ENCODE measurements around the gene ZZZ3. TPM values are rescaled to one million over a fixed set of nuclear protein-coding genes. Genes with fewer than 3 reads are reported as not detected.
A peak's percentile ranks its signal among the peaks of the same experiment; 100 is the strongest.
"Not testable (repeated sequence)": the region's sequence is repeated elsewhere in the genome, so short reads cannot be mapped to it uniquely, and the experiment has no call there.

The ZZZ3 gene
- 10 to 100 TPM; 61.0 to 68.8 (median 66.1) TPM for polyA plus RNA-seq (ENCODE audit: insufficient read length in 4 of 4)

DNA sequence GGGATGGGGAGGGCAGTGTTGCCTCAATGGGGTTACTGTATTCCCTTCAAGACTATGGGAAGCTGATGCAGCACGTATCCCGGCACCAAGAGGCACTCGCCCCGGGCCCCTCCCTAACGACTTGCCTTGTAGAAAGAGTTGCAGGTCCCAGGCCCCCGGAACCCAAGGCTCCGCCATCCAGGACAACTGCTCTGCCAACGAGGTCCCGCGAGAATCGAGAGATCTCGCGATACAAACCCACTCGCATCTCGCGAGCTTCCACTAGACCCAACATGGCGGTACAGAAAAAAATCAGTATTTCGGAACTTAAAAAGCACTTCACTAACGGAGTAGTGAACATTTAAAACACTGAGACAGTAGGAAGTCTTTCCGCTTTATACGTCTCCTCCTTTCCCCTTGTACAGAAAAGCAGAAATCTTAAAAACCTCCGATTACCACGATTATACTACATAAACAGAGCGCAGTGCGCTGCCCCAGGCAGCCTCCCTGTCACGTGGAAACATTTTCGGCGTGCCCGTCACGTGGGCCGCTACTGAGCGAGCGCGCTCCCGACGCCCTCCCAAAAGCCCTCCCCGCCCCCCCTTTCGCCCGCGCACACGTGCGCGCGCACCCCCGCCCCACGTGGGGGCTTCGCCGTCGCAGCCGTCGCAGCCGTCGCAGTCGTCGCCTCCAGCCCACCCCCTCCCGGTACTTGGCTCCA is at the start of gene ZZZ3:
Gene ZZZ3, minus strand, starts transcription at position 199 of the 700 bp plus-strand sequence. CDS start 49,304 bp downstream, outside the sequence.
- peak; percentile 92 to 99 (median 96) for DNase-seq (ENCODE audit: low read depth in 4 of 4, low spot score in 2 of 4)

DNA sequence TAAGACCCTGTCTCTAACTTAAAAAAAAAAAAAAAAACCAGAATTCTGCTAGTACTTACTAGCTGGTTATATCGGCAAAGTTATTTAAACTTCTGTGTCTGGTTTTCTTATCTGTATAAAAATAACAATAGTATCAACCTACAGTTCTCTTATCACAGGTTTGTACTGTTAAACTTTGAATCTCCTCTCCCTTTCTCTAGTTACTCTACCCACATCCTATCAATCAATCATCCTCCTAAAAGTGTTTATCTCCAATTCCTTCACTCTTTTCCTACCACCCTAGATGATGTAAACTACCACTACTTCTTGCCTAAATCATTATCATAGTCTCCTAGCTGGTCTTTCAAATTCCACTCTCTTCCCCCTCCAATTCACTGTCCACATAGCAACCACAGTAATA is 49.6 kb upstream of the ZZZ3 start:
- no peak for DNase-seq (ENCODE audit: low read depth in 4 of 4, low spot score in 2 of 4)

DNA sequence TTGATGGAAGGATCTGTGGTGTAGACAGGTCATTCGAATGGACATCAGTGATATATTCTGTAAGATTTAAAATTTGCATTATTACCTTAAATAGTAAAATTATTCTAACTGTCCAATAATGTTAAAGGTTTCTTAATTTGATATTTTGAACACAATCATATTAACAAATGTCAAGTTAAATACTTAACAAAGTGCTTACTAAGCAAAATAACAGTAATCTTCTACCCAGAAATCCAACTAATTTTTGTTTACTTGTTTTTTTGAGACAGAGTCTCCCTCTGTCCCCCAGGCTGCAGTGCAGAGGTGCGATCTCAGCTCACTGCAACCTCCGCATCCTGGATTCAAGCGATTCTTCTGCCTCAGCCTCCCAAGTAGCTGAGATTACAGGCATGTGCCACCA is 43.2 kb upstream of the ZZZ3 start:
- no peak for DNase-seq (ENCODE audit: low read depth in 4 of 4, low spot score in 2 of 4)

DNA sequence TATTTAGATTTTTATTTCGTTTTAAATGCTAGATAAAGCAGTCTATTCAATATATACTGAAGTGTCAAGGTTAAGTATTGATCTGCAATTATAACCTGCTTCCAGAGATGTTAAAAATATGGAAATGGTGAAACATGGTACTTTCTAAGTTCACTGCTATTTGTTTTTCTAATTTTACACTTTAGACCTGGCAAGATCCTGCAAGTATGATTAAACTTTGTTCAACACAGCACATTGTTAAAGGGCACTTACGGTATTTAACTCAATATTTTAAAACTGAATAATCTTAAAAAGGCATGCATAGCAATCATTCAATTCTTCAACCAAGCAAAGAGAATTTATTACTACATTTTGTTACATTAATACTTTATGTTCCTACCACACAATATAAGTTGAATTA is 35.7 kb upstream of the ZZZ3 start:
- no peak for DNase-seq (ENCODE audit: low read depth in 4 of 4, low spot score in 2 of 4)

DNA sequence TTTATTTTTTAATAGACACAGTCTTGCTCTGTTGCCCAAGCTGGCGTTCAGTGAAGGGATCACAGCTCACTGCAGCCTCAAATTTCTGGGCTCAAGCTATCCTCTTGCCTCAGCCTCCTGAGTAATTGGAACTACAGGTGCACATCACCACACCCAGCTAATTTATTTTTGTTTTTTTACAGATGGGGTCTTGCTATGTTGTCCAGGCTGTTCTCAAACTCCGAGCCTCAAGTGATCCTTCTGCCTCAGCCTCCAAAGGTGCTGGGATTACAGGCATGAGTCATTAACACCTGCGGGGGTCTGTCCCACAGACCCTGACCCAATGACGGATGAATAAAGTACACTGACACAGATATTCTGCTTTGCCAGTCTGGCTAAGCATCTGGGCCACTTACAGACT is 33.6 kb upstream of the ZZZ3 start:
- no peak for DNase-seq (ENCODE audit: low read depth in 4 of 4, low spot score in 2 of 4)

DNA sequence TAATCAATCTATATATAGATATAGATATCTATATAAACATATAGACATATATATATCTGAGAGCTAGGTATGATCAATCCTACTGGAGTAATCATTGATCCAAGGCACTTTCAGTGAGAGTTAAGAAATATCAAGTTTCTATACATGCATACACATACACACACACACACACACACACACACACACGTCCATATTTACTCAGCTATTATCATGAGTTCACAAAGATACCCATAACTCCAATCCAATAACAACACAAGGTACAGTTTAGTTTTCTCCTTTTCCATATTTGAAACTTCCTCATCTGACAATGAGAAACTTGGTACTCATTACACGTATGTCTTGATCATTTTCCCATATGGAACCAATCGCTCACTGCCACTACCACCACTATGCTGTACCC is 27.3 kb upstream of the ZZZ3 start:
- no peak for DNase-seq (ENCODE audit: low read depth in 4 of 4, low spot score in 2 of 4)

DNA sequence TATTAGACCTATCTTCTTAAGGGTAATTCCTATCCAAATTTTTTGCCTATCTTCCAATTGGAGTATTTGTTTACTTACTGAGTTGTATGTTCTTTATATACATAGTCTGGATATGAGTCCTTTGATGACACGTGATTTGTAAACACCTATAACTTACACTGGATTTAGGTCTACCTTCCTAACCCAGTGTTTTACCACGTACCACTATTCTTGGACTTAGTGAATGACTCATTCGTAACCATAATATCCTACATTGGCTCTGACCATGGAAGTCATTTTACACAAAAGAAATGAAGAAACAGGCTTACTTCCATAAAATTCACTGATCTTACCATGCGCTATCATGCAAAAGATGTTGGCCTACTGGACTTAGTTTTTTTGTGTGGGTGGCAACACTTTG is 23.9 kb upstream of the ZZZ3 start:
- DNase-seq (ENCODE audit: low read depth in 4 of 4, low spot score in 2 of 4): no peak

DNA sequence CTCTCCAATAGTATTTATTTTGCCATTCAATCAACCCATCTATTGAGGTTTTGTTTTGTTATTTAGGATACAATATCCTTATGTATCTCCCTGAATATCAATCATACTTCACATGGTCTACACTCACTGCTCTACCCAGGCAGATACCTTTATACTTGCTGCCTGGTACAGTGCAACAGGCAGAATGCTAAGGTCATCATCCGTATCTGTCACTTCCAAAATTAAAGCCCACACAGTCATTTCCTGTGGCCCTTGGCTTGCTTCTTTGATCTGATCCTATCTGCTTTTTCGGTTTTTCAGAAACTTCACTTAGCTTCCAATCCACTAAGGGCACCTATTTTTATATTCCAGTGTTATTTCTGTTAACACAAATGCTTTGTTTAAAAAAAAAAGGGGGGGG is 22.3 kb upstream of the ZZZ3 start:
- no peak for DNase-seq (ENCODE audit: low read depth in 4 of 4, low spot score in 2 of 4)

DNA sequence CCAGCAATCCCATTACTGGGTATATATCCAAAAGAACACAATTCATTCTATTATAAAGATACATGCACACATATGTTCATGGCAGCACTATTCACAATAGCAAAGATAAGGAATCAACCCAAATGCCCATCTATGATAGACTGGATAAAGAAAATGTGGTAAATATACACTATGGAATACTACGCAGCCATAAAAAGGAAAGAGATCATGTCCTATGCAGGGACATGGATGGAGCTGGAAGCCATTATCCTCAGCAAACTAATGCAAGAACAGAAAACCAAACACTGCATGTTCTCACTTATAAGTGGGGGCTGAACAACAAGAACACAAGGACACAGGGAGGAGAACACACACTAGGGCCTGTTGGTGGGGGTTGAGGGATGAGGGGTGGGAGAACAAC is 17.2 kb upstream of the ZZZ3 start:
- not testable (repeated sequence) for DNase-seq (ENCODE audit: low read depth in 4 of 4, low spot score in 2 of 4)

DNA sequence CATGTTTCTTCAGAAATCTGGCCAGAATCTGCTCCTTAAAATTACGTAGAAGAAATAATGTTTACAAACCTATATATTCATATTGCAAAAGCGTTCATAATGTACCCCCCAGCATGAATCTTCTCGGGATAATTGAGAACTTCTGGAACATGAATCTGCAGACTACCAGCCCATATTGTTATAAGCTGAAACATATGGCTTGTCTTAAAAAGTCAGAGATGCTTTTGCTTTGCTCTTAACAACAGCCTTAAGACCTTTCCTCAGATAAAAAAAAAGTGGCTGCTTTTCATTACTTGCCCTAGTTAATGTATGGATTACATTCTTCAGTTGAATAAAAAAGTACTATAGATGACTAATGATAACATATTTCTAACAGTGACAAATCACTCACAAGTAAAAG is 15.0 kb upstream of the ZZZ3 start:
- no peak for DNase-seq (ENCODE audit: low read depth in 4 of 4, low spot score in 2 of 4)

DNA sequence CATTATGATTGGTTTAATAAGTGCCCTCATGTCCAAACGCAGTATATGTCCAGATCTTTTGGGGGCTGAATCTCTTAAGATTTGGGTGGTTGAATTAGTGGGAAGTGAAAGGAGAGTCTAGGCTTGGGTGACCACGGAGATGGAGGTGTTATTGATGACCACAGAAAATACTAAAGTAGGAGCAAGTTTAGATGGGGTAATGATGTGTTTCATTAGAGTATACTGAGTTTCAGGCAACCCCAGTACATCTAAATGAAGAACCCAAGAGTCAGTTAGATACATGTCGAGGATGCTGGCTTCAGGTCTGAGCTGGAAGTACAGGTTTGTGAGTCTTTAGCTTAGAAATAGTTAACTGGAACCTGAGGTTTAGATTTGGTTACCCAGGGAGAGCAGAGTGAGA is 6.5 kb upstream of the ZZZ3 start:
- no peak for DNase-seq (ENCODE audit: low read depth in 4 of 4, low spot score in 2 of 4)

DNA sequence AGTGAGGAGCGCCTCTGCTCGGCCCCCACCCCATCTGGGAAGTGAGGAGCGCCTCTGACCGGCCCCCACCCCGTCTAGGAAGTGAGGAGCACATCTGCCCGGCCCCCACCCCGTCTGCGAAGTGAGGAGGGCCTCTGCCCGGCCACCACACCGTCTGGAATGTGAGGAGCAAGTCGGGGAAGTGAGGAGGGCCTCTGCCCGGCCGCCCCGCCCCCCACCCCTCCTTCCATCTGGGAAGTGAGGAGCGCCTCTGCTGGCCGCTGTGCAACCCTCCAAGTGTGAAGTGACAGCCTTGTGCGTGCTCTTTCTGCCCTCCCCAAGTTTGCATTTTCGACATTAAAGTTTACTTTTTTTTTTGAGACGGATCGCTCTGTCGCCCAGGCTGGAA is 5.1 kb upstream of the ZZZ3 start:
- DNase-seq (ENCODE audit: low read depth in 4 of 4, low spot score in 2 of 4): peak in 2 of 4 donors; percentile 31 to 36

DNA sequence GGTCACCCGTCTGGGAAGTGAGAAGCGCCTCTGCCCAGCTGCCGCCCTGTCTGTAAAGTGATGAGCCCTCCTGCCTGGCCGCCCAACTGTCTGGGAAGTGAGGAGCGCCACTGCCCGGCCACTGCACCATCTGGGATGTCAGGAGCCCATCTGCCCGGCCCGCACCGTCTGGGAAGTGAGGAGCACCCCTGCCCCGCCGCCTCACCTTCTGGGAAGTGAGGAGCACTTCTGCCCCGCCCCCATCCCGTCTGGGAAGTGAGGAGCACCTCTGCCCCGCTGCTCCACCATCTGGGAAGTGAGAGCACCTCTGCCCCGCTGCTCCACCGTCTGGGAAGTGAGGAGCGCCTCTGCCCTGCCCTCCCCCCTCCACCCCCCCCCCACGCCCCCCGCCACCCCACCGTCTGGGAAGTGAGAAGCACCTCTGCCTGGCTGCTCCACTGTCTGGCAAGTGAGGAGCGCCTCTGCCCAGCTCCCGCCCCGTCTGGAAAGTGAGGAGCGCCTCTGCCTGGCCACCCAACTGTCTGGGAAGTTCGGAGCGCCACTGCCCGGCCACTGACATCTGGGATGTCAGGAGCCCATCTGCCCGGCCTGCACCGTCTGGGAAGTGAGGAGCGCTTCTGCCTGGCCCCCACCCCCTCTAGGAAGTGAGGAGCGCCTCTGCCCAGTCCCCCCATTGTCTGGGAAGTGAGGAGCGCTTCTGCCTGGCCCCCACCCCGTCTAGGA is 4.5 kb upstream of the ZZZ3 start:
- DNase-seq (ENCODE audit: low read depth in 4 of 4, low spot score in 2 of 4): no peak

DNA sequence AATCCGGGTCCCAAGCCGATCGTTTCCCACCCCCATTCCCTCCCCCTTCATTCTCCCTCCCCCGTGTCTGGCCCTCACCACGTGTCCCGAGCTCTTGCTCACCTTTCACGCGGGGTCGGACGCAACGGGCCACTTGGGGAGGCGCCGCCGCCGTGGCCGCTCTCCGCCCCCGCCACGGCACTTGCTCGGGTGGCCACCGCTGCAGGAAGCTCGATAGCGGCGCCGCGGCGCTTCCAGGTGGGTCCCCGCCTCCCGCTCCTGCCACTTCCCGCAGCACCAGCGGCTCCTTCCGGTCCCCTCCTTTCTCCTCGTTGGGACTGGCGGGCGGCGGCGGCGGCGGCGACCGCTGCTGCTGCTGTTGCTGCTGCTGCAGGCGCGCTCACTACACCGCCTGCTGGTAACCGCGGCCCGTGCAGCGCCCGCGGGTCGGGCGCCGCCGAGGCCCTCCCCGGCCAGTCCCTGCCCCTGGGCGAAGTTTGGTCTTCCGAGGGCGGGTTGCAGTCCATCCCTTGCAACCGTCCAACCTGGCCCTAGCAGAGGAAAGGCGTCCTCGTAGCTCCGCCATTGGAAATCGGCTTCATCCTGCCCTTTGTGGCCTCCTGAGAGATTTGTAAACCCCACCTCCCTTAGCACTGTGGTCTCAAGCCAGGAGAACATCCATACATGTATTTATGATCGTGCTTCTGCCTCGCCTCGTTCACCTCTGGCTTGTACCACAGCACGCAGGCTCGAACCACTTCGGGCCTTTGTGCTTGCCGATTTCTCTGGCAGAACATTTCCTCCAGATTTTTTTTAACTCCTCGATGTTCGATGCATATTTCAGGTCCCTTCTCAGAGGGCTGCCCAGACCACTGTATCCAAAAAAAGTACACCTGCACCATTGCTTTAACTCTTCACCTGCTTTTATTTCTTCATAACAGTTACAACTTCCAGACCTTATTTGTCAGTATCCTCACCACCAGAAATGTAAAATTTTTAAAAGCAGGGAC is 996 bp upstream of the ZZZ3 start:
- DNase-seq (ENCODE audit: low read depth in 4 of 4, low spot score in 2 of 4): peak; percentile 74 to 86 (median 76)

DNA sequence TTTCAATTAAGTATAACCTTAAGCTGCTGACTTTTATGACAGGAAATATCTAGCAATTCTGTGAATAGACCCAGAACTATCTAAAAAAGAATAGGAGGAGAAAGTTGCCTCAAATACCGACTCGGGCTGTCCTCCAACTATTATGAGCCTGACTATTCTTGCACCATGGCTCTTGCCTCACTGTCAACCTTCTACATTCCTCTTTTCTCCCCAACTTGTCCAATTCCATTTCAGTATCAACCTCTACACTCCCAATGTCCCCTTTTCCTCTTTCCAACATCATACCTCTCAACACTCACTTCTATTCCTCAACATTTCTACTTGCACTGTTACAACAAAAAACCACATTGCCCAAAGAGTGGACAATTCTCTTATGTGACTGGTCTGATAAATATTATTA is 2.3 kb downstream of the ZZZ3 start:
- no peak for DNase-seq (ENCODE audit: low read depth in 4 of 4, low spot score in 2 of 4)

DNA sequence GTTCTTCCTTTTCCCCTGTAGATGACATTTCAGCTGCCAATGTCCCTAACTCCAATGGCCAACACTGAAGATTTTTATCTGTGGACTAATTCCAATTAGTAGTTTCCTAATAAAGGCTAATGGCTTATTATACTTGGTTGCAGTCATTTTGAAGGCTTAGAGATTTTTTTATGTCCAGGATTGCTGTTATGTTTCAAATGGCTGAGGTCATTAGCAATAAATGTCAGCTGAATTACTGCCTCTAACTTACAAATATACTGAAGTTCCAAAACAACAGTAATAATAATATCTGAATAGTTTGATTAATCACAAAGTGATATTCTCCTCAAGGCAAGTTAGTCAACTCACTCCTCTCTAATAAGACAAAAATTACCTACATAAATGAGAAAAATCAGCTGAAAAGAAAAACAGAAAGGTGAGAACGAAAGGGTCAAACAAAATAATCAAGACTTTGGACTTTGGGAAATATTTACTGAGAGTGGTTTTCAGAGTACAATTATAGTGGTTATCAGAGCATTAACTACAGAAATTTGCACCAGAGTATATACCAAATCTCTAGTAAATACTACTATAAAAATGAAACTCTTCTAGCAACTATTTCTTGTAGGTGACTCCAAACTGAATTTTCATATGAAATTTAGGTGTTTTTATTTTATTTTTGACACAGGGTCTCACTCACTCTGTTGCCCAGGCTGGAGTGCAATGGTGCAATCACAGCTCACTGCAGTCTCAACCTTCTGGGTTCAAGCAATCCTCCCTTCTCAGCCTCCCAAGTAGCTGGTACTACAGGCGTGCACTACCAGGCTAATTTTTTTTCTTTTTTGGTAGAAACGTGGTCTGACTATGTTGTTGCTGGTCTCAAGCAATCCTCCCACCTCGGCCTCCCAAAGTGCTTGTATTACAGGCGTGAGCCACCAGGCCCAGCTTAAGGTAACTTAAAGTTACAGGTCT is 3.5 kb downstream of the ZZZ3 start:
- no peak for DNase-seq (ENCODE audit: low read depth in 4 of 4, low spot score in 2 of 4)

DNA sequence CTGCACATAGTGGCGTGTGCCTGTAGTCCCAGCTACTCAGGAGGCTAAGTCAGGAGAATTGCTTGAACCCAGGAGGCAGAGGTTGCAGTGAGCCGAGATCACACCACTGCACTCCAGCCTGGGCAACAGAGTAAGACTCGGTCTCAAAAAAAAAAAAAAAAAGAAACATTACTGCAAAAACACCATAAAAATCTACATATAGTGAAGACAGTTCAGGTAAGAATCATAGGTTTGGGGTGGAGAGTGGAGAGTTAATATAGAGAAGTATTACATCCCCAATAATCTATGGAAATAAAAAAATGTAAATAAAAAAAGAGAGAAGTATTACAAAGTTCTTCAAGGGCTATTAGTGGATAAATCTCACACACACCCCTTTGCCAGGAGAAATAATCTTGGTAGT is 7.7 kb downstream of the ZZZ3 start:
- not testable (repeated sequence) for DNase-seq (ENCODE audit: low read depth in 4 of 4, low spot score in 2 of 4)

DNA sequence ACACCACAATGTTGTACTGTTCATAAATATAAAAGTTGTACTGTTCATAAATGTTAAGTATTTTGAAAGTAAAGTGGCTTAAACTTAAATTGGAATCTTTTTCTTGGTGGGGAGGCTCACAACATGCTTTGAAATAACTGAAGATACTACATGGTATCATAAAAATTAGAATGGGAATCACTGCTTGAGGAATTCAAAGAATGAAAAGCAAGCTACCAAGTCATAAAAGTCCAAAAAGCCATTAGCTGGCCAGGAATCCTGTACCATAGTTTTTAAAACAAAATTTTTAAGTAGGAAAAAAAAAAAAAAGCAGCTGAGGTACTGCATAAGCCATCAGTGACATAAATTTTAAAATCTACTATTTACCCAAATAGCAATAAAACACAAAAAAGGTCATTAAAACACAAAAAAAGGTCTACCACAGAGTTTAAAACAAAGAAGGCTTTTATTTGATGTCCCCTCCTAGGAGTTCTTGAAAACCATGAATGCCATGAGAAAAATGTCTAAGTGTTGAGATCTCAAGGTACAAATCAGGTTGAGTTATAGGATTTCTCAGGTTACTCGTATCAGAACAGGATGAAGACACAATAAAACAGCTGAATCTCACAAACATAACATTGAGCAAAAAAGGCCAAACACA is 8.6 kb downstream of the ZZZ3 start:
- DNase-seq (ENCODE audit: low read depth in 4 of 4, low spot score in 2 of 4): no peak

DNA sequence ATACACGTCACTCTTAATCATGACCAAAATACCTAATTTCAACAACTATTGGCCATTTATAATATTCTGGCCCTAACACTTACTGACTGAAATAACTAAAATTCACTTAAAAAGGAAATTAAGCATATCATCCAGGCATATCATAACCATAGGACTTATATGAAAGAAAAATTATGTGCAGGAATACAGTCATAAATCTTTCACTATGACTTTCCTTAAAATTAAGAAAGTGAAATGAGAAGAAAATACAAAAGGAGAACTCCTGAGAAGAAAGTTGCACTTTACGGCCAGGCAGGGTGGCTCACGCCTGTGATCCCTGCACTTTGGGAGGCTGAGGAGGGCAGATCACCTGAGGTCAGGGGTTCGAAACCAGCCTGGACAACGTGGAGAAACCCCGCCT is 9.4 kb downstream of the ZZZ3 start:
- DNase-seq (ENCODE audit: low read depth in 4 of 4, low spot score in 2 of 4): no peak
